ENCODE results near the gene CNN2. TPM values are rescaled to one million over a fixed set of nuclear protein-coding genes. Genes with fewer than 3 reads are reported as not detected.
A peak's percentile ranks its signal among the peaks of the same experiment; 100 is the strongest.

Gene CNN2
- total RNA-seq, 2 donors from 2014 or later: 98.9 to 124 TPM

GRCh38 chr19:1000591-1001537 is 25.5 kb upstream of the CNN2 start:
- DNase-seq (no peak), ATAC-seq (replicated peaks in 1 of 2) (no peak)
- H3K9me3 Mint-ChIP-seq: no peaks in the 10 kb centered on the region
- peaks cover 24% of the 10 kb centered on the region for H3K4me1 Mint-ChIP-seq (ENCODE audit: low read depth)
- peak overlapping the region; percentile 22 to 62 for H3K4me3 Mint-ChIP-seq
- no peak overlapping the region for H3K27ac Mint-ChIP-seq
- H3K36me3 Mint-ChIP-seq (ENCODE audit: insufficient read depth in 2 of 2): no peaks in the 10 kb centered on the region
- H3K27me3 Mint-ChIP-seq (ENCODE audit: low read depth): peaks cover 32% of the 10 kb centered on the region

DNA sequence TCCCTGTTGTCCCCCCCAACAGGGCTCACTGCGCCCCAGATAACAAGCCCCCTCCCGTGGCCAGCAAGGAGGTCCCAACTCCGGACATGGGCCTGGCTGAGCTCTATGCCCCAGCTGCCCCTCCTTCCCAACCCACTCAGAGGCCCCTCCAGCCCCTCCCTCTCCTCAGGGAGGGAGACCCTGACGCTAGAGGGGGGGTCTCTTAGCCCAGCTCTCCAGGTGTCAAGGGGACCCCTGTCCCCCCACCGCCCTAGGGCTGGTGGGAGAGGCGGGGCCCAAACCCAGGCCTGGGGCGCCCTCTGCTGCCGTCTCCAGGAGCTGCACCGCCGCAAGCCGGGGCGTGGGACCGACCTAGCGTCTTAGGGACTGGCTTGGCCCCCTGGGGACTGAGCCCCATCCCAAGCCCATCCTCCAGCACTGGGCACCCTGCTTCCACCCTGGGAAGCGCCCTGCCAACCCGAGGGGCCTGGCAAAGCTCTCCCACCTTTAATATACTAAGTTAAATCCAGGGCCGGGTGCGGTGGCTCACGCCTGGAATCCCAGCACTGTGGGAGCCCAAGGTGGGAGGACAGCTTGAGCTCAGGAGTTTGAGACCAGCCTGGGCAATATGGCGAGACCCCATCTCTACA is 24.8 kb upstream of the CNN2 start:
- peak; percentile 75 to 84 for DNase-seq
- Mint-ChIP-seq H3K36me3 (ENCODE audit: insufficient read depth in 2 of 2) (no peaks in the 10 kb centered on the region), H3K27me3 (ENCODE audit: low read depth) (peaks cover 32% of the 10 kb centered on the region), H3K27ac (no peak overlapping the region), H3K4me3 (no peak overlapping the region), H3K4me1 (ENCODE audit: low read depth) (peaks cover 17% of the 10 kb centered on the region), H3K9me3 (no peaks in the 10 kb centered on the region)
- ATAC-seq (replicated peaks in 1 of 2): peak; percentile 65 to 67

DNA sequence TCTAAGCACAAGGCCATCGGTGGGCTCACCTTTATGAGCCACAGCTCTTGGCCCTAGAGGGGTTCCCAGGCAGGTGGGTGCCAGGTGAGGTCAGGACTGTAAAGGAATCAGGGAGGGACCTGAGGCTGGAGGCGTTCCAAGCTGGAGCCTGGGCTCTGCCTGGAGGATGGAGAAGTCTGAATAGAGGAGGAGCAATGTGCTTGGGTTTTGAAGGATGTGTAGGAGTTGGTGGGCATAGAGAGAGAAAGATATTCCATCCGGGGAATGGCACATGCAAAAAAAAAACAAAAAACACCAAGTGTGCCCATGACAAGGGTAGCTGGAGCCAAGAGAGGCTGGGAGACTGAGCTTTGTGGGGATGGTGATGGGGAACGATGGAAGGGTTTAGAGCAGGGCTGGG is 23.8 kb upstream of the CNN2 start:
- peak overlapping the region; percentile 33 for H3K27ac Mint-ChIP-seq
- no peaks in the 10 kb centered on the region for H3K9me3 Mint-ChIP-seq
- no peak for ATAC-seq (replicated peaks in 1 of 2)
- H3K27me3 Mint-ChIP-seq (ENCODE audit: low read depth): peaks cover 31% of the 10 kb centered on the region
- H3K4me1 Mint-ChIP-seq (ENCODE audit: low read depth): peaks cover 13% of the 10 kb centered on the region
- H3K36me3 Mint-ChIP-seq (ENCODE audit: insufficient read depth in 2 of 2): no peaks in the 10 kb centered on the region
- DNase-seq: no peak
- no peak overlapping the region for H3K4me3 Mint-ChIP-seq

GRCh38 chr19:1003283-1003682 is 23.1 kb upstream of the CNN2 start:
- H3K4me1 Mint-ChIP-seq (ENCODE audit: low read depth): peaks cover 6% of the 10 kb centered on the region
- H3K4me3 Mint-ChIP-seq: no peak overlapping the region
- H3K27me3 Mint-ChIP-seq (ENCODE audit: low read depth): peaks cover 24% of the 10 kb centered on the region
- DNase-seq (no peak), ATAC-seq (replicated peaks in 1 of 2) (no peak)
- no peaks in the 10 kb centered on the region for H3K36me3 Mint-ChIP-seq (ENCODE audit: insufficient read depth in 2 of 2)
- no peak overlapping the region for H3K27ac Mint-ChIP-seq
- no peaks in the 10 kb centered on the region for H3K9me3 Mint-ChIP-seq

- Mint-ChIP-seq H3K27me3 (ENCODE audit: low read depth) (peaks cover 17% of the 10 kb centered on the region), H3K4me3 (no peak overlapping the region), H3K9me3 (no peaks in the 10 kb centered on the region), H3K4me1 (ENCODE audit: low read depth) (peaks cover 2% of the 10 kb centered on the region), H3K36me3 (ENCODE audit: insufficient read depth in 2 of 2) (no peaks in the 10 kb centered on the region), H3K27ac (no peak overlapping the region)
- DNase-seq (no peak), ATAC-seq (replicated peaks in 1 of 2) (no peak)
These were observed 22.1 kb upstream of the CNN2 start for GRCh38 chr19:1004204-1004802.

DNA sequence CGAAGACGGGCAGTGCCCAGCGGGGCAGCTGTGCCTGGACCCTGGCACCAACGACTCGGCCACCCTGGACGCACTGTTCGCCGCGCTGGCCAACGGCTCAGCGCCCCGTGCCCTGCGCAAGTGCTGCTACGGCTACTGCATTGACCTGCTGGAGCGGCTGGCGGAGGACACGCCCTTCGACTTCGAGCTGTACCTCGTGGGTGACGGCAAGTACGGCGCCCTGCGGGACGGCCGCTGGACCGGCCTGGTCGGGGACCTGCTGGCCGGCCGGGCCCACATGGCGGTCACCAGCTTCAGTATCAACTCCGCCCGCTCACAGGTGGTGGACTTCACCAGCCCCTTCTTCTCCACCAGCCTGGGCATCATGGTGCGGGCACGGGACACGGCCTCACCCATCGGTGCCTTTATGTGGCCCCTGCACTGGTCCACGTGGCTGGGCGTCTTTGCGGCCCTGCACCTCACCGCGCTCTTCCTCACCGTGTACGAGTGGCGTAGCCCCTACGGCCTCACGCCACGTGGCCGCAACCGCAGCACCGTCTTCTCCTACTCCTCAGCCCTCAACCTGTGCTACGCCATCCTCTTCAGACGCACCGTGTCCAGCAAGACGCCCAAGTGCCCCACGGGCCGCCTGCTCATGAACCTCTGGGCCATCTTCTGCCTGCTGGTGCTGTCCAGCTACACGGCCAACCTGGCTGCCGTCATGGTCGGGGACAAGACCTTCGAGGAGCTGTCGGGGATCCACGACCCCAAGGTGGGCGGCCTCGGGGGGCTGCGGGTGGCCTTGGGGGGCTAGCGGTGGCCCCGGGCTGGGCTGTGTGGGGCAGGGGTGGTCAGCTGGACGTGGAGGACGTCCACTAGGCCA is 21.4 kb upstream of the CNN2 start:
- Mint-ChIP-seq H3K4me3 (no peak overlapping the region), H3K27ac (no peak overlapping the region), H3K9me3 (no peaks in the 10 kb centered on the region), H3K4me1 (ENCODE audit: low read depth) (no peaks in the 10 kb centered on the region), H3K36me3 (ENCODE audit: insufficient read depth in 2 of 2) (no peaks in the 10 kb centered on the region), H3K27me3 (ENCODE audit: low read depth) (peaks cover 14% of the 10 kb centered on the region)
- no peak for ATAC-seq (replicated peaks in 1 of 2)
- no peak for DNase-seq

GRCh38 chr19:1006711-1007398 is 19.6 kb upstream of the CNN2 start:
- Mint-ChIP-seq H3K27me3 (ENCODE audit: low read depth) (peaks cover 7% of the 10 kb centered on the region), H3K4me1 (ENCODE audit: low read depth) (no peaks in the 10 kb centered on the region)
- ATAC-seq (replicated peaks in 1 of 2): no peak

DNA sequence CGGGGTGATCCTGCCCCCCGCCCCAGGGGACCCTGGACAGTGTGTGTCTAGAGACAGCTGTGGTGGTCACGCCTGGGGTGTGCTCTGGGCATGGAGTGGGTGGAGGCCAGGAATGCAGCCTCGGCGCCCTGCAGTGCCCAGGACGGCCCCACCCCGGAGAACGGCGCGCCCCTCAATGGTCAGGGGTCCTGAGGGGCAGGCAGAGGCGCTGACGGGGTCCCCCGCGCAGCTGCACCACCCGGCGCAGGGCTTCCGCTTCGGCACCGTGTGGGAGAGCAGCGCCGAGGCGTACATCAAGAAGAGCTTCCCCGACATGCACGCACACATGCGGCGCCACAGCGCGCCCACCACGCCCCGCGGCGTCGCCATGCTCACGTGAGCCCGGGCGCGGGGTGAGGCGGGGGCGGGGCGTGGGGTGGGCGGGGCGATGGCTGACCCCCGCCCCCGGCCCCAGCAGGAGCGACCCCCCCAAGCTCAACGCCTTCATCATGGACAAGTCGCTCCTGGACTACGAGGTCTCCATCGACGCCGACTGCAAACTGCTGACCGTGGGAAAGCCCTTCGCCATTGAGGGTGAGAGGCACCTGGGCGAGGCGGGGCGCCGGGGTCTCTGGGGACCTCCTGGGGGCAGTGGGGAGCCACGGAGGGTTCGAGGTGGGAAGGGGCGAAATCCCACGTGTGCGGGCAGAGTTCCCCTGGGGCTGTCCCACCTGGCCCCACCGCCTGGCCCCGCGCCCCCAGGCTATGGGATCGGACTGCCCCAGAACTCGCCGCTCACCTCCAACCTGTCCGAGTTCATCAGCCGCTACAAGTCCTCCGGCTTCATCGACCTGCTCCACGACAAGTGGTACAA is 18.8 kb upstream of the CNN2 start:
- H3K27ac Mint-ChIP-seq: no peak overlapping the region
- H3K4me1 Mint-ChIP-seq (ENCODE audit: low read depth): no peaks in the 10 kb centered on the region
- no peaks in the 10 kb centered on the region for H3K9me3 Mint-ChIP-seq
- no peak for ATAC-seq (replicated peaks in 1 of 2)
- H3K4me3 Mint-ChIP-seq: no peak overlapping the region
- DNase-seq: no peak
- no peaks in the 10 kb centered on the region for H3K36me3 Mint-ChIP-seq (ENCODE audit: insufficient read depth in 2 of 2)
- peaks cover 4% of the 10 kb centered on the region for H3K27me3 Mint-ChIP-seq (ENCODE audit: low read depth)

More at GRCh38 chr19:1006711-1007398, 19.6 kb upstream of the CNN2 start:
- Mint-ChIP-seq H3K27ac (no peak overlapping the region), H3K4me3 (no peak overlapping the region), H3K9me3 (no peaks in the 10 kb centered on the region), H3K36me3 (ENCODE audit: insufficient read depth in 2 of 2) (no peaks in the 10 kb centered on the region)
- DNase-seq: no peak

DNA sequence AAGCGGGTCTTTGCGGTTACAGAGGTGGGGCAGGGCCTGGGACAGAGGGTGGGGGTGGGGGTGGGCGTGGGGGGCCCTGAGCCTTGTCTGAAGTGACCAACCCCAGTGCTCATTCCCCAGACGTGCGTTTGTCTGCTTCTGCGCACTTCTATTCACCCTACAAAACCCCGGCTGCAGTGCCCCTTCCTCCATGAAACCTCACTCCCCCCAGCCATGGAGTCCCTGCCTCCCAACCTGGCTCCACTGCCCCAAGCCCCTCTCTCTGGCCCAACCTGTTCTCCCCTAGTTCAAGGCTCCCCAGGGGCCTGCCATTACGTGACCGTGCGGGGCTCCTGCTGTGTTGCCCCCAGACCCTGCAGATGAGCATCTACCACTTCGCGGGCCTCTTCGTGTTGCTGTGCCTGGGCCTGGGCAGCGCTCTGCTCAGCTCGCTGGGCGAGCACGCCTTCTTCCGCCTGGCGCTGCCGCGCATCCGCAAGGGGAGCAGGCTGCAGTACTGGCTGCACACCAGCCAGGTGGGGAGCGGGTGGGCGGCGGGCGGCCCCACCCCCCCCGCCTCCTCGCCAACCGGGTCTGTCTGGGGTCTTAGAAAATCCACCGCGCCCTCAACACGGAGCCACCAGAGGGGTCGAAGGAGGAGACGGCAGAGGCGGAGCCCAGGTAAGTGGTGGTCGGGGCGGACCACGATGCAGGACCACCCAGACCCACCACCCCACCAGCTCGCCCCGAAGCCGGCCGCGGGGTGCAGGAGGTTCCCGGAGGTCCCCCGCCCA is 18.0 kb upstream of the CNN2 start:
- Mint-ChIP-seq H3K4me3 (no peak overlapping the region), H3K27me3 (ENCODE audit: low read depth) (no peaks in the 10 kb centered on the region), H3K27ac (no peak overlapping the region), H3K4me1 (ENCODE audit: low read depth) (no peaks in the 10 kb centered on the region), H3K9me3 (no peaks in the 10 kb centered on the region), H3K36me3 (ENCODE audit: insufficient read depth in 2 of 2) (no peaks in the 10 kb centered on the region)
- DNase-seq: no peak
- ATAC-seq (replicated peaks in 1 of 2): no peak

GRCh38 chr19:1009041-1009980 is 17.1 kb upstream of the CNN2 start:
- no peaks in the 10 kb centered on the region for H3K27me3 Mint-ChIP-seq (ENCODE audit: low read depth)
- no peaks in the 10 kb centered on the region for H3K36me3 Mint-ChIP-seq (ENCODE audit: insufficient read depth in 2 of 2)
- H3K4me1 Mint-ChIP-seq (ENCODE audit: low read depth): no peaks in the 10 kb centered on the region
- H3K9me3 Mint-ChIP-seq: no peaks in the 10 kb centered on the region
- H3K27ac Mint-ChIP-seq: no peak overlapping the region
- ATAC-seq (replicated peaks in 1 of 2) (no peak), DNase-seq (no peak)
- H3K4me3 Mint-ChIP-seq: no peak overlapping the region
